ENCODE results near the gene GALM. TPM values are rescaled to one million over a fixed set of nuclear protein-coding genes. Genes with fewer than 3 reads are reported as not detected.

GALM gene
- total RNA-seq, 1 experiment from 2014 or later = 48.7 TPM

GRCh38 chr2:38727661-38728060 lies 61.7 kb downstream of the GALM start:
- ChIA-PET POLR2A (no interaction called here), CTCF (no interaction called here)
- H3K4me1 Mint-ChIP-seq (ENCODE audit: low read depth, unreplicated experiment) = no peaks in the 10 kb centered on the region

DNA sequence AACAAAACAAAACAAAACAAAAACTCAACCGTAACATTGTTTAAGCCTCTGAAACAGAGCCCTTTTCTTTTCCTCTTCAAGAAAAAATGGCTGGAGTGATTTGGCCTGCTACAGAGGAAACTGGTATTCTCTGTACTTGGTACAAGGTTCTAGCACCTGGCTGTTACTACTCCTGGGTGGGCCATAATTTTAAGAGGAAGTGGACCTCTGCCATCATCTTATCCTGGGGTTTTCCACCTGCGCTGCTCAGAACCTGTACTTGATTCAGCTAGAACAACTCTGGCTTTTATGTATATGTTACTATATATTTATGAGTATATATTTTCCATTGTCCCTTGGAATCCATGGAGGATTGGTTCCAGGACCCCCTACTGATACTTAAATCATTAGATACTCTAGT lies 62.8 kb downstream of the GALM start:
- Histone ChIP-seq H3K27me3 (replicated peaks; ENCODE audit: control insufficient read depth, insufficient read depth, low read length) (no peaks in the 10 kb centered on the region), H3K36me3 (ENCODE audit: control insufficient read depth, insufficient read depth, low read length) (0 out of 2 replicates have a peak, but pooled peaks cover 2% of the 10 kb centered on the region), H3K4me3 (ENCODE audit: low read depth, low read length) (no peak overlapping the region), H3K9me3 (no peaks in the 10 kb centered on the region), H3K4me1 (no peaks in the 10 kb centered on the region)
- intact Hi-C loops (cut with micrococcal nuclease; ENCODE audit: unreplicated experiment) = no loop called here
- POLR2A ChIA-PET = no interaction called here
- Mint-ChIP-seq H3K9me3 (ENCODE audit: unreplicated experiment) (no peaks in the 10 kb centered on the region), H3K36me3 (ENCODE audit: insufficient read depth, unreplicated experiment) (peaks cover 15% of the 10 kb centered on the region), H3K4me1 (ENCODE audit: low read depth, unreplicated experiment) (no peaks in the 10 kb centered on the region), H3K4me3 (ENCODE audit: unreplicated experiment) (no peak overlapping the region), H3K27ac (ENCODE audit: unreplicated experiment) (no peak overlapping the region), H3K27me3 (ENCODE audit: insufficient read depth, unreplicated experiment) (no peaks in the 10 kb centered on the region)
- CTCF ChIA-PET = interaction anchor here (0.9 kb wide), 1 partner anchor 147 kb away, joined by 4 read pairs; no protein-coding TSS in a partner anchor
- TF ChIP-seq, protein P1, sequence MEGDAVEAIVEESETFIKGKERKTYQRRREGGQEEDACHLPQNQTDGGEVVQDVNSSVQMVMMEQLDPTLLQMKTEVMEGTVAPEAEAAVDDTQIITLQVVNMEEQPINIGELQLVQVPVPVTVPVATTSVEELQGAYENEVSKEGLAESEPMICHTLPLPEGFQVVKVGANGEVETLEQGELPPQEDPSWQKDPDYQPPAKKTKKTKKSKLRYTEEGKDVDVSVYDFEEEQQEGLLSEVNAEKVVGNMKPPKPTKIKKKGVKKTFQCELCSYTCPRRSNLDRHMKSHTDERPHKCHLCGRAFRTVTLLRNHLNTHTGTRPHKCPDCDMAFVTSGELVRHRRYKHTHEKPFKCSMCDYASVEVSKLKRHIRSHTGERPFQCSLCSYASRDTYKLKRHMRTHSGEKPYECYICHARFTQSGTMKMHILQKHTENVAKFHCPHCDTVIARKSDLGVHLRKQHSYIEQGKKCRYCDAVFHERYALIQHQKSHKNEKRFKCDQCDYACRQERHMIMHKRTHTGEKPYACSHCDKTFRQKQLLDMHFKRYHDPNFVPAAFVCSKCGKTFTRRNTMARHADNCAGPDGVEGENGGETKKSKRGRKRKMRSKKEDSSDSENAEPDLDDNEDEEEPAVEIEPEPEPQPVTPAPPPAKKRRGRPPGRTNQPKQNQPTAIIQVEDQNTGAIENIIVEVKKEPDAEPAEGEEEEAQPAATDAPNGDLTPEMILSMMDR (IDR thresholded peaks at IDR 0.05; ENCODE audit: insufficient read depth in 1 of 2, low read depth in 1 of 2, low read length in 1 of 2, severe bottlenecking in 1 of 2, unreplicated experiment in 1 of 2) = no peak
- no TSS peak for BruUV-seq (replicated peaks)
- DNase-seq = no peak

More at GRCh38 chr2:38727661-38728060, 61.7 kb downstream of the GALM start:
- Mint-ChIP-seq H3K27me3 (ENCODE audit: insufficient read depth, unreplicated experiment) (no peaks in the 10 kb centered on the region), H3K27ac (ENCODE audit: unreplicated experiment) (no peak overlapping the region), H3K4me3 (ENCODE audit: unreplicated experiment) (no peak overlapping the region), H3K36me3 (ENCODE audit: insufficient read depth, unreplicated experiment) (peaks cover 7% of the 10 kb centered on the region), H3K9me3 (ENCODE audit: unreplicated experiment) (no peaks in the 10 kb centered on the region)
- TF ChIP-seq, protein P1 (IDR thresholded peaks at IDR 0.05; ENCODE audit: insufficient read depth in 1 of 2, low read depth in 1 of 2, low read length in 1 of 2, severe bottlenecking in 1 of 2, unreplicated experiment in 1 of 2) = no peak
- Histone ChIP-seq H3K4me1 (no peaks in the 10 kb centered on the region), H3K36me3 (ENCODE audit: control insufficient read depth, insufficient read depth, low read length) (peaks cover 2% of the 10 kb centered on the region; the same call in 1 of the 2 replicates), H3K4me3 (ENCODE audit: low read depth, low read length) (no peak overlapping the region), H3K9me3 (no peaks in the 10 kb centered on the region), H3K27me3 (replicated peaks; ENCODE audit: control insufficient read depth, insufficient read depth, low read length) (no peaks in the 10 kb centered on the region)
- intact Hi-C loops (cut with micrococcal nuclease; ENCODE audit: unreplicated experiment) = loop anchor here (2.0 kb wide), 1 partner anchor 191 kb away; no protein-coding TSS in a partner anchor
- no peak for DNase-seq
- BruUV-seq (replicated peaks) = no TSS peak

GRCh38 chr2:38731090-38731489 lies 65.2 kb downstream of the GALM start:
- Mint-ChIP-seq H3K4me3 (ENCODE audit: unreplicated experiment) (no peak overlapping the region), H3K27me3 (ENCODE audit: insufficient read depth, unreplicated experiment) (no peaks in the 10 kb centered on the region), H3K27ac (ENCODE audit: unreplicated experiment) (no peak overlapping the region), H3K36me3 (ENCODE audit: insufficient read depth, unreplicated experiment) (peaks cover 30% of the 10 kb centered on the region), H3K9me3 (ENCODE audit: unreplicated experiment) (no peaks in the 10 kb centered on the region), H3K4me1 (ENCODE audit: low read depth, unreplicated experiment) (no peaks in the 10 kb centered on the region)
- Histone ChIP-seq H3K36me3 (ENCODE audit: control insufficient read depth, insufficient read depth, low read length) (0 out of 2 replicates have a peak, but pooled peaks cover 2% of the 10 kb centered on the region), H3K4me1 (no peaks in the 10 kb centered on the region), H3K4me3 (ENCODE audit: low read depth, low read length) (no peak overlapping the region), H3K27me3 (replicated peaks; ENCODE audit: control insufficient read depth, insufficient read depth, low read length) (no peaks in the 10 kb centered on the region), H3K9me3 (no peaks in the 10 kb centered on the region)
- intact Hi-C loops (cut with micrococcal nuclease; ENCODE audit: unreplicated experiment) = no loop called here
- BruUV-seq (replicated peaks) = no TSS peak
- no peak for DNase-seq
- TF ChIP-seq, protein P1 (IDR thresholded peaks at IDR 0.05; ENCODE audit: insufficient read depth in 1 of 2, low read depth in 1 of 2, low read length in 1 of 2, severe bottlenecking in 1 of 2, unreplicated experiment in 1 of 2) = no peak
- ChIA-PET CTCF (no interaction called here), POLR2A (no interaction called here)
